ENCODE results near the gene CSNK2B.

The CSNK2B gene

GRCh38 chr6:31681135-31681671 is 15.3 kb downstream of the CSNK2B start:
- H3K4me3 ChIP-seq (ENCODE audit: low read depth, low read length), result peak overlapping the region; percentile 60
- H3K27ac ChIP-seq (ENCODE audit: low read depth, low read length), result no peak overlapping the region
- peaks cover 8% of the 10 kb centered on the region for H3K4me1 ChIP-seq (ENCODE audit: control insufficient read depth, insufficient read depth, low read length)
- H3K9me3 ChIP-seq (ENCODE audit: control insufficient read depth, insufficient read depth, low read depth, low read length), result no peaks in the 10 kb centered on the region
- peaks cover 17% of the 10 kb centered on the region for H3K27me3 ChIP-seq (ENCODE audit: control insufficient read depth, insufficient read depth, low read length)
- H3K36me3 ChIP-seq (ENCODE audit: control insufficient read depth, insufficient read depth, low read length), result peaks cover 1% of the 10 kb centered on the region
- H3K9ac ChIP-seq (ENCODE audit: low read length), result peak overlapping the region; percentile 28

GRCh38 chr6:31683591-31683990 is 17.7 kb downstream of the CSNK2B start:
- H3K36me3 ChIP-seq (ENCODE audit: control insufficient read depth, insufficient read depth, low read length), result peaks cover 25% of the 10 kb centered on the region
- no peak overlapping the region for H3K9ac ChIP-seq (ENCODE audit: low read length)
- H3K27ac ChIP-seq (ENCODE audit: low read depth, low read length), result no peak overlapping the region
- peaks cover 8% of the 10 kb centered on the region for H3K4me1 ChIP-seq (ENCODE audit: control insufficient read depth, insufficient read depth, low read length)
- no peaks in the 10 kb centered on the region for H3K9me3 ChIP-seq (ENCODE audit: control insufficient read depth, insufficient read depth, low read depth, low read length)
- H3K27me3 ChIP-seq (ENCODE audit: control insufficient read depth, insufficient read depth, low read length), result peaks cover 17% of the 10 kb centered on the region
- H3K4me3 ChIP-seq (ENCODE audit: low read depth, low read length), result peak overlapping the region; percentile 56

GRCh38 chr6:31686483-31686882 is 20.6 kb downstream of the CSNK2B start:
- no peak overlapping the region for H3K27ac ChIP-seq (ENCODE audit: low read depth, low read length)
- peaks cover 12% of the 10 kb centered on the region for H3K4me1 ChIP-seq (ENCODE audit: control insufficient read depth, insufficient read depth, low read length)
- no peak overlapping the region for H3K9ac ChIP-seq (ENCODE audit: low read length)
- H3K9me3 ChIP-seq (ENCODE audit: control insufficient read depth, insufficient read depth, low read depth, low read length), result no peaks in the 10 kb centered on the region
- peaks cover 48% of the 10 kb centered on the region for H3K36me3 ChIP-seq (ENCODE audit: control insufficient read depth, insufficient read depth, low read length)
- H3K4me3 ChIP-seq (ENCODE audit: low read depth, low read length), result no peak overlapping the region
- peaks cover 10% of the 10 kb centered on the region for H3K27me3 ChIP-seq (ENCODE audit: control insufficient read depth, insufficient read depth, low read length)

- peaks cover 54% of the 10 kb centered on the region for H3K36me3 ChIP-seq (ENCODE audit: control insufficient read depth, insufficient read depth, low read length)
- no peaks in the 10 kb centered on the region for H3K9me3 ChIP-seq (ENCODE audit: control insufficient read depth, insufficient read depth, low read depth, low read length)
- H3K27me3 ChIP-seq (ENCODE audit: control insufficient read depth, insufficient read depth, low read length), result peaks cover 1% of the 10 kb centered on the region; the same call in 1 of the 2 replicates
- peaks cover 12% of the 10 kb centered on the region for H3K4me1 ChIP-seq (ENCODE audit: control insufficient read depth, insufficient read depth, low read length)
- no peak overlapping the region for H3K27ac ChIP-seq (ENCODE audit: low read depth, low read length)
- no peak overlapping the region for H3K9ac ChIP-seq (ENCODE audit: low read length)
- no peak overlapping the region for H3K4me3 ChIP-seq (ENCODE audit: low read depth, low read length)
These were observed 21.4 kb downstream of the CSNK2B start for GRCh38 chr6:31687321-31687720.

GRCh38 chr6:31687860-31688693 is 22.2 kb downstream of the CSNK2B start:
- Histone ChIP-seq H3K27me3 (ENCODE audit: control insufficient read depth, insufficient read depth, low read length) (no peaks in the 10 kb centered on the region), H3K36me3 (ENCODE audit: control insufficient read depth, insufficient read depth, low read length) (peaks cover 60% of the 10 kb centered on the region), H3K27ac (ENCODE audit: low read depth, low read length) (no peak overlapping the region), H3K9me3 (ENCODE audit: control insufficient read depth, insufficient read depth, low read depth, low read length) (no peaks in the 10 kb centered on the region), H3K9ac (ENCODE audit: low read length) (no peak overlapping the region), H3K4me3 (ENCODE audit: low read depth, low read length) (no peak overlapping the region), H3K4me1 (ENCODE audit: control insufficient read depth, insufficient read depth, low read length) (peaks cover 12% of the 10 kb centered on the region)

- Histone ChIP-seq H3K9ac (ENCODE audit: low read length) (no peak overlapping the region), H3K27me3 (ENCODE audit: control insufficient read depth, insufficient read depth, low read length) (no peaks in the 10 kb centered on the region), H3K27ac (ENCODE audit: low read depth, low read length) (no peak overlapping the region), H3K36me3 (ENCODE audit: control insufficient read depth, insufficient read depth, low read length) (peaks cover 69% of the 10 kb centered on the region), H3K4me1 (ENCODE audit: control insufficient read depth, insufficient read depth, low read length) (peaks cover 7% of the 10 kb centered on the region; the same call in 1 of the 2 replicates), H3K4me3 (ENCODE audit: low read depth, low read length) (no peak overlapping the region), H3K9me3 (ENCODE audit: control insufficient read depth, insufficient read depth, low read depth, low read length) (no peaks in the 10 kb centered on the region)
These were observed 23.6 kb downstream of the CSNK2B start for GRCh38 chr6:31689249-31690110.

- no peak overlapping the region; the same call in 1 of the 2 replicates for H3K4me3 ChIP-seq (ENCODE audit: low read depth, low read length)
- no peak overlapping the region for H3K9ac ChIP-seq (ENCODE audit: low read length)
- H3K36me3 ChIP-seq (ENCODE audit: control insufficient read depth, insufficient read depth, low read length), result peaks cover 76% of the 10 kb centered on the region
- H3K4me1 ChIP-seq (ENCODE audit: control insufficient read depth, insufficient read depth, low read length), result peaks cover 7% of the 10 kb centered on the region; the same call in 1 of the 2 replicates
- H3K27ac ChIP-seq (ENCODE audit: low read depth, low read length), result no peak overlapping the region
- H3K27me3 ChIP-seq (ENCODE audit: control insufficient read depth, insufficient read depth, low read length), result no peaks in the 10 kb centered on the region
- H3K9me3 ChIP-seq (ENCODE audit: control insufficient read depth, insufficient read depth, low read depth, low read length), result no peaks in the 10 kb centered on the region
These were observed 24.6 kb downstream of the CSNK2B start for GRCh38 chr6:31690231-31691077.

GRCh38 chr6:31691078-31691463 is 25.2 kb downstream of the CSNK2B start:
- Histone ChIP-seq H3K27me3 (ENCODE audit: control insufficient read depth, insufficient read depth, low read length) (no peaks in the 10 kb centered on the region), H3K4me1 (ENCODE audit: control insufficient read depth, insufficient read depth, low read length) (peaks cover 7% of the 10 kb centered on the region; the same call in 1 of the 2 replicates), H3K4me3 (ENCODE audit: low read depth, low read length) (no peak overlapping the region), H3K27ac (ENCODE audit: low read depth, low read length) (no peak overlapping the region), H3K9ac (ENCODE audit: low read length) (no peak overlapping the region), H3K36me3 (ENCODE audit: control insufficient read depth, insufficient read depth, low read length) (peaks cover 76% of the 10 kb centered on the region), H3K9me3 (ENCODE audit: control insufficient read depth, insufficient read depth, low read depth, low read length) (no peaks in the 10 kb centered on the region)

- Histone ChIP-seq H3K27me3 (ENCODE audit: control insufficient read depth, insufficient read depth, low read length) (no peaks in the 10 kb centered on the region), H3K4me3 (ENCODE audit: low read depth, low read length) (no peak overlapping the region), H3K4me1 (ENCODE audit: control insufficient read depth, insufficient read depth, low read length) (peaks cover 7% of the 10 kb centered on the region; the same call in 1 of the 2 replicates), H3K36me3 (ENCODE audit: control insufficient read depth, insufficient read depth, low read length) (peaks cover 72% of the 10 kb centered on the region), H3K27ac (ENCODE audit: low read depth, low read length) (no peak overlapping the region), H3K9ac (ENCODE audit: low read length) (no peak overlapping the region), H3K9me3 (ENCODE audit: control insufficient read depth, insufficient read depth, low read depth, low read length) (no peaks in the 10 kb centered on the region)
These were observed 25.8 kb downstream of the CSNK2B start for GRCh38 chr6:31691564-31692108.

- Histone ChIP-seq H3K9ac (ENCODE audit: low read length) (no peak overlapping the region), H3K4me1 (ENCODE audit: control insufficient read depth, insufficient read depth, low read length) (peaks cover 7% of the 10 kb centered on the region; the same call in 1 of the 2 replicates), H3K4me3 (ENCODE audit: low read depth, low read length) (no peak overlapping the region), H3K27me3 (ENCODE audit: control insufficient read depth, insufficient read depth, low read length) (no peaks in the 10 kb centered on the region), H3K36me3 (ENCODE audit: control insufficient read depth, insufficient read depth, low read length) (peaks cover 72% of the 10 kb centered on the region), H3K9me3 (ENCODE audit: control insufficient read depth, insufficient read depth, low read depth, low read length) (no peaks in the 10 kb centered on the region), H3K27ac (ENCODE audit: low read depth, low read length) (no peak overlapping the region)
These were observed 26.5 kb downstream of the CSNK2B start for GRCh38 chr6:31692353-31692752.

Measured in HUES6 (cell line).